G401.6 (cell line): ENCODE measurements around the gene ZFP30.
"Not testable (repeated sequence)": the region's sequence is repeated elsewhere in the genome, so short reads cannot be mapped to it uniquely, and the experiment has no call there.

Experiments used
- FAIRE-seq: peaks from 2 replicates; lab custom pipeline; 2012; peaks lifted over from hg19 to GRCh38; lab: Jason Lieb, UNC

ZFP30 gene

DNA sequence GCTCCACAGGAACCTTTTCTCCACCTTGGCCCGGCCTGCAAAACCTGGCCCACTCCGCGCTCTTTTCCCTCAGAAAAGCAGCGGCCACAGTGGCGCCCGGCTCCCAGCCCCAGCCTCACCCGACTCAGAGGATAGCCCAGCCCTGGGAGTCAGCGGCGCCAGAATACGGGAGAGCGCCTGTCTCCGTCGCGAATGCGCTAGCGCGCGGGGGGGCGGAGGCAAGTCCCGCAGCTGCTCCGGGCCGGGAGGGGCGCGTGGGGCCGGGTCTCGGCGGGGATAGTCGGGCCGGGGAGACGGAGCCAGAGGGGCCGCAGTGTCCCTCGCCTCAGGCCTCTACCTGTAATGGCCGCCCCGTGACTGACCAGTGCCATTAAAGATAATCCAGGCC lies at the start of gene ZFP30:
Gene ZFP30, minus strand, starts transcription at position 165 of the 388 bp plus-strand sequence. CDS start 7,643 bp downstream, outside the sequence.
- no peak for FAIRE-seq

DNA sequence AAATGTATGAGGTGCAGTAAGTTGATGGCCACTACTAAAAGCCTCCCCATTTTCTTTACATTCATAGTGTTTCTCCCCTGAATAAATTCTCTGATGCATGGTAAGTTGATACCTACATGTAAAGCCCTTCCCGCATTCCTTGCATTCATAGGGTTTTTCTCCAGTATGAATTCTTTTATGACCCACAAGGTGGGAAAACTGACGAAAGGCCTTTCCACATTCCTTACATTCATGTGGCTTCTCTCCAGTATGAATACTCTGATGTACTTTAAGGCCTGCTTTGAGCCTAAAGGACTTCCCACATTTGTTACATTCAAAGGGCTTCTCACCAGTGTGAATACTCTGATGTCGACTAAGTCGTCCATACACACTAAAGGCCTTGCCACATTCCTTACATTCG lies 43.8 kb upstream of the ZFP30 start:
- FAIRE-seq = no peak

GRCh38 chr19:37698216-37698615 lies 43.0 kb upstream of the ZFP30 start:
- FAIRE-seq = no peak

- no peak for FAIRE-seq
Measured at GRCh38 chr19:37695144-37695899, 40.1 kb upstream of the ZFP30 start.

GRCh38 chr19:37692956-37693620 lies 37.8 kb upstream of the ZFP30 start:
- FAIRE-seq = no peak

DNA sequence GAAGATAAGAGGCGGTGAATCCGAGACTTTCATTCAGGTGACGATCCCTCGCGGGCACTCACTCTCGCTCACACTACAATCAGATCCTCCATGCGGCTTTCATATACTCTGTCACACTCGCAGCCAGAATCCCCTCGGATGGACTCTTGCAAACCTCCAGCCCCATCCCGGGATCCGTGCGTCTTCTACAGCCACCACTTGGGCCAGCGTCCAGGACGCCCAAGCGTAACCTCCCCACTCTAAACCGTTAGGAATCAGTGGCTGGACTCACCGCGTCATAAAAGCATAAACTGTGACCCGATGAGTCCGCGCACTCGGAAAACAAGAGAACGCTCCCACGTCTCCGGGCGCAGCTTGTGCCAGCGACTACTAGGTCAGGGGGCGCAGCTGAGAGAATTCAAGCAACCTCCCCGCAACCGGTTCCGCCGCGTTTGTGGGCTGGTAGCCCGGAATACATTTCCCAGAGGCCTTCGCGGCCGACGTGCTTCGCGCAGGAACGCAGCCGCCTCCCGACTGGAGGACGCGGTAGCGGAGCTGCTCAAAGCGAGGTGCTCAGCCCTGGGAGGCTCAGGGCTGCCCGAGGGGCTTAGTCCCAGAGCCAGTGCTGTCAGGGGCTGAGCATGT lies 36.7 kb upstream of the ZFP30 start:
- FAIRE-seq = no peak

DNA sequence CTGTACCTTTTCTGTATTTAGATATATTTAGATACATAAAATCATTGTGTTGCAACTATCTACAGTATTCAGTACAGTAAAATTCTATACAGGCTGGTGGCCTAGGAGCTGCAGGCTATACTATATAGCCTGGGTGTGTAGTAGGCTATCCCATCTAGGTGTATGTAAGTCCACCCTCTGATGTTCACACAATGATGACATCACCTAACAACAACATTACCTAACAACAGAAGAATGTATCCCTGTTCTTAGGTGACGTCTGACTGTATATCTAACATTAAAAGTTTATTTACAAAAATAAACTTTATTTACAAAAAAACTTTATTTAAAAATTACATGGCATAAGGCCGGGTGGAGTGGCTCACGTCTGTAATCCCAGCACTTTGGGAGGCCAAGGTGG lies 28.3 kb upstream of the ZFP30 start:
- no peak for FAIRE-seq

DNA sequence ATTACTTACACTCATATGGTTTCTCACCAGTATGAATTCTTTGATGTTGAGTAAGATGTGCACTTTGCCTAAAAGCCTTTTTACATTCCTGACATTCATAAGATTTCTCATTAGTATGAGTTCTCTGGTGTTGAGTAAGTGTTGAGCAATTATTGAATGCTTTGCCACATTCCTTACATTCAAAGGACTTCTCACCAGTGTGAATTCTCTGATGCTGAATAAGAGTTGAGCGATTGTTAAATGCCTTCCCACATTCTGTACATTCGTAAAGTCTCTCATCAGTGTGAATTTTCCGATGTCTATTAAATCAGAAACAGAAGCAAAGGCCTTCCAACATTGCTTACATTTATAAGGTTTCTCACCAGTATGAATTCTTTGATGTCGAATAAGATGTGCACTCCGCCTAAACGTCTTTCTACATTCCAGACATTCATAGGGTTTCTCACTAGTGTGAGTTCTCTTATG lies 14.2 kb upstream of the ZFP30 start:
- no peak for FAIRE-seq

GRCh38 chr19:37657157-37657556 lies 1.9 kb upstream of the ZFP30 start:
- not testable (repeated sequence) for FAIRE-seq

DNA sequence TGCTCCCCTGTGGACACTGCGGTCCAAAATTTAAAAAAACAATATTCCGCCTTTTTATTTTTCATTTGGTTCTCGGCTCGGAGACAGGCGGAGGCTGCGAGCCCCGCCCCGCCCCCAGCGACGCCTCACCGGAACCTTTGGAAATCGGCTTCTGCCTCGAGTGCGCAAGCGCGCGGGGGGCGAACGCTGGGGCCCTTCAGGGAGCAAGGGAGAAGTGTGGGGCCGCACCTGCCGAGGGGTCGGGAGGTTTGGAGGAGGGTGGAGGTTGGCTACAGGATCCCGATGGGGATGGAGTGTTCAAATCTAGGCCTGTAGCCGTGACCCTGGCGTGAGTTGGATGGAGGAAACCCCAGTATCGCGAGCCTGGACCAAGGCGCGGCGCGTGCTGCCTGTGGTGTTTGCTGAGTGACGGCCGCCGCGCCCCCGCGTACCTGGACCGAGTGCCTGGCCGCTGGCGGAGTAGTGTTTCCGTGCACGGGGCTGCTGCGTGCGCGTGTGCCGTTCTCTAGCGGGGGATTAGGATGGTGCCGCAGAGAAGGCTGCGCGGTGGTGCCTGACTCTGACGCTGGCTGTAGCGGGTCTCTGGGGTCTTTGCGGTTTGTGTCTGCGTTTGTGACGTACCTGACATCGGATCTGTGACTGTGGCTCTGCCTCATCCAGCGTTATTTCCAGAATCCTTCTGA lies 565 bp upstream of the ZFP30 start:
- FAIRE-seq = peak; percentile 87

DNA sequence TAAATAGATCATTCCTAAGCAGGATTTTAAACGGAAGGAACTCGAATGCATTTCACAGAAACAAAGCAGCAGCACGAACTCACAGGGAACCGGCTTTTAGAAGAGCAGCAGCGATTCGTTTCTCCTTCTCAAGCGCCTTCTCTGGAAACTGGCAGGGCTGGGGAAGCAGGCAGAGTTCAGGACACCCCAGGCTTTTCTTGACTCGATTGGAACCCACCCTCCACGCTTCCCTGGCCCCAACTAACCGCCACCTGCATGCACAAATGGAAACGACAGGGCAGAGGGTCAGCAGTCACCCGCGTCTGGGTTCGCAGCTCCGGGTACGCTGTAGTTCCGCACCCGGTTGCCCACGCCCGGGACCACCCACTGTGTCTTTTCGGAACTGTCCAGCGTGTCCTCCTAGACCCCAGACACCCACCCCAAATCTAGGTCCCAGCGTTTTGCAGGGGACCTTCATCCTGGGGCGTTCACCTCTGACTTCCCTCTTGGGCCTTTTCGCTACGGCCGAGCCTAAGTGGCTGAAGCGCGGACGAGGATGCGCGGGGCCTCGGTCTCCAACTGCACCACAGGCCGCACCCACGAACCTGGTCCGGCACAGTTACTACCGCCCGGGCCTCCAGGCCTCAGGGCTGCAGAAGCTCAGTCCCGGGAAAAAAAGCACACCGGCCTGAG lies 500 bp downstream of the ZFP30 start:
- FAIRE-seq = no peak

GRCh38 chr19:37654118-37654517 lies 1.1 kb downstream of the ZFP30 start:
- no peak for FAIRE-seq

- FAIRE-seq = no peak
Measured at GRCh38 chr19:37635076-37636056, 19.9 kb downstream of the ZFP30 start.

DNA sequence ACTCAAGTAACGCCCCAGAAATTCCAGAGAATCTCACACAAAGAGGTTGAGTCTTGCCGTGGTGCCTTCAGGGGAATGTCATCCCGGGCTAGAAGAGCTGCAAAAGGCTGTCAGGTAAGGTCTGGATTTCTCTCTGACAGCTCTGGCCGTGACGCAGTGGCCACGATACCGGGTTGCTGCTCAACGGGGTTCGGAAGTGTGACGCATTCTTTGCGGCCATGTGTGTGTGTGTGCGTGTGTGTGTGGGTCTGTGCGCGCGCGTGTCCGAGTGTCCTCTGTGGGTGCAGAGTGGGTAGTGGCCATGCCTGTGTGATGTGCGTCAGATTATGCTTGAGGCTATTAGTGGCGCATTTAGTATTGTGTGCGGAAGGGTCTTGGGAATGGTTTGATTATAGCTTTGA lies 60.3 kb downstream of the ZFP30 start:
- FAIRE-seq = no peak

DNA sequence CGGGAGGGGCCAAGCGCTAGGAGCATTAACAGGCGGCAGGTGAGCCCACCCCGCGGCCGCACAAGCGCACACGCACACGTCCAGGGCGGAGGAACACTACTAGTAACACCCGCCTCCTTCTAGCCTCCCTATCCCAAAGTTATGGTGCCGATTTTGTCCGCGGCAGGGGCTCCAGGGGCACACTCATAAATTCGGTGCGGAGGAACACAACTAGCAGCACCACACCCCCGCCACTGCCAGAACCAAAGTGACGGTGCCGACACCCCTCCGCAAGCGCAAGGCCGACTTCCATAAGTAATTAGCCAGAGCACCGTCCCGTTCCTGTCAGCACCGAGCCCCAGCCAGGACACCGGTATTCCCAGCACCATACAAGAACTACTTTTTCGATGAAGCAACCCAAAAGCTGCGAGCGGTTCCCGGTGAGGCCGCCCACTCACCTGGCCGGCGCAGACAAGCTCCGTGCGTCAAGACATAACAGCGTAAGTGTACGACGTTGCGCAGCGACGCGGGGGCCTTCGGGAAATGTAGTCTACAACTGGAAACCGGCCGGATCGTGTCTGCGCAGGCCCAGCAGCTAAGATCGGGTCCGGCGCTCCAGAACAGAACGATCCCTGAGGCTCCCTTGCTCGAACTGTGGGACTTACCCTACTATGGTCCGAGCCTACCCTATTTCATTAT lies 60.8 kb downstream of the ZFP30 start, which contains the start of the genes ZNF540 and ZNF571:
Gene ZNF540, plus strand, starts transcription at position 573 of the 678 bp plus-strand sequence. CDS start 3,572 bp downstream, outside the sequence.
Gene ZNF571, minus strand, starts transcription at position 489 of the 678 bp plus-strand sequence. CDS start 8,116 bp downstream, outside the sequence.
- FAIRE-seq = peak; percentile 94

GRCh38 chr19:37593996-37594303 lies 61.3 kb downstream of the ZFP30 start:
- FAIRE-seq = no peak

DNA sequence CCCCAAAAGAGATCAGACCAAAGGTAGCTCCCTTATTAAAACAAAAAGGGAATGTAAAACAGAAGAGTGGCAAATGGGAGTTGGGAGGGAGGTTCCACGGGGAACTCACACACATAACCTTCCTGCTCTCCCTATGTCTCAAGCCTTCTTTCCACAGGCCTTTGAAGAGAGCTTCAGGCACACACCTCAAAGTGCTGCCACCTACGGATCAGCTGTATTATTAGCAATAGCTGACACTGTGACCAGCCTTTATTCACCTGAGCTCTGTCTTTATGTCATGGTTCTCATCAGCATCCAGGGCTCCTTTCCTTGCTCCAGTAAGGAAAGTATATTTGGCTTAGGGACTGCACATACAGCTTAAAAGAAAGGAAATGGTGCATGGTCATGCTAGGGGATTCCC lies 71.9 kb downstream of the ZFP30 start:
- FAIRE-seq = no peak

- FAIRE-seq = no peak
Measured at GRCh38 chr19:37572203-37572602, 83.1 kb downstream of the ZFP30 start.

- no peak for FAIRE-seq
Measured at GRCh38 chr19:37565370-37565669, 89.9 kb downstream of the ZFP30 start.

GRCh38 chr19:37564624-37565369 lies 90.5 kb downstream of the ZFP30 start:
- no peak for FAIRE-seq
